H1 (cell line): ENCODE results near the gene GRIN2C. TPM values are rescaled to one million over a fixed set of nuclear protein-coding genes. Genes with fewer than 3 reads are reported as not detected.

Experiments used
- CTCF ChIA-PET: fragments of 300-600 bp; sonication (Branson Sonifier 250); formaldehyde crosslinking; loops from one replicate; lab custom pipeline; 2021; ENCODE audit not compliant: partially characterized antibody; lab: Charles Lee
- POLR2A ChIA-PET: fragments of 300-600 bp; sonication (Branson Sonifier 250); formaldehyde crosslinking; loops from one replicate; lab custom pipeline; 2021; ENCODE audit warnings: inconsistent platforms; ENCODE audit not compliant: partially characterized antibody; lab: Charles Lee
- DNase-seq, 2 experiments: peaks; one replicate each; pipeline versions ENCODE4 v3.0.0 to v3.0.0-alpha.2; 2010 to 2022; ENCODE audit warnings: low spot score in 2 of 2, low read depth in 1 of 2, mixed read lengths in 1 of 2
- FAIRE-seq: peaks from 2 replicates; lab custom pipeline; 2011; peaks lifted over from hg19 to GRCh38; lab: Jason Lieb, UNC
- H2AFZ ChIP-seq: 2 replicates; pipeline ENCODE4 v1.8.1; 2012; ENCODE audit warnings: low read length, inconsistent platforms
- H2AK5ac ChIP-seq: 2 replicates; pipeline ENCODE4 v1.6.1; 2013; ENCODE audit warnings: low read depth, low read length
- H2BK120ac ChIP-seq: replicated peaks from 2 replicates; pipeline ENCODE3; 2013; ENCODE audit warnings: low read depth, low read length, inconsistent platforms
- H2BK12ac ChIP-seq: 2 replicates; pipeline ENCODE4 v1.6.1; 2013; ENCODE audit warnings: low read depth, low read length
- H2BK15ac ChIP-seq: 2 replicates; pipeline ENCODE4 v1.6.1; 2013; ENCODE audit warnings: low read length
- H2BK20ac ChIP-seq: 2 replicates; pipeline ENCODE4 v1.6.1; 2013; ENCODE audit warnings: low read length
- H2BK5ac ChIP-seq: 2 replicates; pipeline ENCODE4 v1.6.1; 2013; ENCODE audit warnings: low read depth, low read length
- H3K14ac ChIP-seq: 2 replicates; pipeline ENCODE4 v1.6.1; 2013; ENCODE audit warnings: inconsistent platforms; ENCODE audit not compliant: insufficient read length
- H3K18ac ChIP-seq: 2 replicates; pipeline ENCODE4 v1.6.1; 2013; ENCODE audit warnings: low read length; ENCODE audit errors: extremely low read depth
- H3K23ac ChIP-seq: 2 replicates; pipeline ENCODE4 v1.6.1; 2013; ENCODE audit warnings: inconsistent platforms; ENCODE audit not compliant: insufficient read length
- H3K23me2 ChIP-seq: 2 replicates; pipeline ENCODE4 v1.6.1; 2013; ENCODE audit warnings: low read depth, low read length
- H3K27ac ChIP-seq: 2 replicates; pipeline ENCODE4 v1.6.1; 2011; ENCODE audit warnings: low read depth, low read length, inconsistent platforms
- H3K27me3 ChIP-seq, 4 experiments: replicated peaks in 1 of 4; 1 replicate in 1 of 4; 2 replicates in 3 of 4; pipeline versions ENCODE4 v1.6.1 to v1.8.1; 2011 to 2013; ENCODE audit warnings: low read length in 3 of 4, mild to moderate bottlenecking in 3 of 4, inconsistent platforms in 2 of 4, mixed read lengths in 2 of 4, moderate library complexity in 1 of 4; ENCODE audit not compliant: control insufficient read depth in 3 of 4, insufficient read depth in 3 of 4; ENCODE audit errors: extremely low read depth in 1 of 4
- H3K36me3 ChIP-seq, 4 experiments: 2 replicates each; pipeline versions ENCODE4 v1.6.1 to v1.8.1; 2011 to 2013; ENCODE audit warnings: mild to moderate bottlenecking in 4 of 4, low read length in 3 of 4, moderate library complexity in 2 of 4, control low read depth in 1 of 4, inconsistent platforms in 1 of 4; ENCODE audit not compliant: insufficient read depth in 4 of 4, control insufficient read depth in 2 of 4
- H3K4ac ChIP-seq: replicated peaks from 2 replicates; pipeline ENCODE3; 2013; ENCODE audit warnings: low read length, low read depth, mixed read lengths, inconsistent platforms; ENCODE audit not compliant: insufficient read length
- H3K4me1 ChIP-seq, 4 experiments: replicated peaks in 1 of 4; 1 replicate in 1 of 4; 2 replicates in 3 of 4; pipeline versions ENCODE4 v1.6.1 to v1.8.1; 2011 to 2013; ENCODE audit warnings: low read length in 3 of 4, inconsistent platforms in 2 of 4, mixed read lengths in 1 of 4; ENCODE audit not compliant: insufficient read depth in 4 of 4, control insufficient read depth in 3 of 4
- H3K4me2 ChIP-seq, 2 experiments: 2 replicates each; pipeline versions ENCODE4 v1.6.1 to v1.8.1; 2011 to 2013; ENCODE audit warnings: low read depth in 2 of 2, low read length in 2 of 2, control low read depth in 1 of 2, inconsistent platforms in 1 of 2, mild to moderate bottlenecking in 1 of 2; ENCODE audit not compliant: insufficient read depth in 1 of 2
- H3K4me3 ChIP-seq, 4 experiments: fragments of 200-600, 300-600 bp in 1 of 4; sonication (generic), shearing (Covaris generic), sonication (Bioruptor Twin) in 1 of 4; 2 replicates each; pipeline versions ENCODE4 v1.5.1 to v1.8.1; 2011 to 2016; ENCODE audit warnings: low read length in 4 of 4, low read depth in 3 of 4, control low read depth in 2 of 4, inconsistent platforms in 2 of 4, mild to moderate bottlenecking in 2 of 4, mixed read lengths in 1 of 4, moderate library complexity in 1 of 4; ENCODE audit not compliant: insufficient read depth in 2 of 4; ENCODE audit errors: extremely low read depth in 1 of 4
- H3K56ac ChIP-seq: replicated peaks from 2 replicates; pipeline ENCODE3; 2013; ENCODE audit warnings: low read depth, mild to moderate bottlenecking, mixed read lengths, low read length, inconsistent platforms; ENCODE audit not compliant: insufficient read length
- H3K79me1 ChIP-seq: 2 replicates; pipeline ENCODE4 v1.6.1; 2013; ENCODE audit warnings: low read depth, low read length, control low read depth
- H3K79me2 ChIP-seq, 2 experiments: 2 replicates each; pipeline versions ENCODE4 v1.6.1 to v1.8.1; 2012 to 2013; ENCODE audit warnings: low read length in 2 of 2, mild to moderate bottlenecking in 2 of 2, inconsistent platforms in 1 of 2; ENCODE audit not compliant: insufficient read depth in 2 of 2, control insufficient read depth in 1 of 2
- H3K9ac ChIP-seq, 4 experiments: replicated peaks in 1 of 4; 1 replicate in 1 of 4; 2 replicates in 3 of 4; pipeline versions ENCODE4 v1.6.1 to v1.8.1; 2011 to 2013; ENCODE audit warnings: low read depth in 3 of 4, low read length in 3 of 4, control low read depth in 2 of 4, mild to moderate bottlenecking in 2 of 4, moderate library complexity in 2 of 4, inconsistent platforms in 1 of 4; ENCODE audit errors: extremely low read depth in 1 of 4
- H3K9me3 ChIP-seq, 2 experiments: 2 replicates each; pipeline versions ENCODE4 v1.6.1 to v1.8.1; 2012 to 2013; ENCODE audit warnings: mild to moderate bottlenecking in 2 of 2, moderate library complexity in 2 of 2, control low read depth in 1 of 2, inconsistent platforms in 1 of 2, low read depth in 1 of 2, low read length in 1 of 2, mixed read lengths in 1 of 2; ENCODE audit not compliant: insufficient read depth in 2 of 2
- H4K20me1 ChIP-seq, 2 experiments: replicated peaks in 1 of 2; 2 replicates each; pipeline versions ENCODE3 to v1.8.1; 2011 to 2013; ENCODE audit warnings: inconsistent platforms in 2 of 2, low read length in 2 of 2, mild to moderate bottlenecking in 1 of 2; ENCODE audit not compliant: insufficient read depth in 2 of 2, control insufficient read depth in 1 of 2
- H4K5ac ChIP-seq: 2 replicates; pipeline ENCODE4 v1.6.1; 2013; ENCODE audit warnings: low read length, low read depth, mixed read lengths, inconsistent platforms; ENCODE audit not compliant: insufficient read length
- H4K8ac ChIP-seq: 2 replicates; pipeline ENCODE4 v1.8.0; 2013; ENCODE audit warnings: mild to moderate bottlenecking, moderate library complexity, low read length, inconsistent platforms; ENCODE audit not compliant: insufficient read depth; ENCODE audit errors: extremely low read depth
- H4K91ac ChIP-seq: replicated peaks from 2 replicates; pipeline ENCODE3; 2013; ENCODE audit warnings: low read length, mixed read lengths, inconsistent platforms; ENCODE audit not compliant: insufficient read length
- CHD2 ChIP-seq: IDR thresholded peaks from 2 replicates; pipeline ENCODE4 v1.6.1; 2012; ENCODE audit warnings: low read length, improper control_type of control experiment
- CTCF ChIP-seq, 3 experiments: IDR thresholded peaks; 1 replicate in 2 of 3; 2 replicates in 1 of 3; pipeline versions ENCODE4 v1.5.1 to v1.6.1; 2011; ENCODE audit warnings: low read length in 3 of 3, mild to moderate bottlenecking in 3 of 3, inconsistent platforms in 2 of 3, low read depth in 1 of 3, moderate library complexity in 1 of 3; ENCODE audit not compliant: insufficient read depth in 1 of 3; ENCODE audit errors: control extremely low read depth in 1 of 3
- GABPA ChIP-seq: IDR thresholded peaks from 2 replicates; pipeline ENCODE4 v1.6.1; 2011; ENCODE audit warnings: mild to moderate bottlenecking, low read length, moderate library complexity, borderline replicate concordance; ENCODE audit not compliant: insufficient read depth
- HDAC6 ChIP-seq: IDR thresholded peaks from one replicate; pipeline ENCODE4 v1.7.1; 2012; ENCODE audit warnings: low read depth, mild to moderate bottlenecking, inconsistent platforms, low read length, moderate library complexity
- JUND ChIP-seq: IDR thresholded peaks from 2 replicates; pipeline ENCODE4 v1.6.1; 2011; ENCODE audit warnings: mild to moderate bottlenecking, improper control_type of control experiment, low read length
- KDM5A ChIP-seq: fragments of 200-600 bp; IDR thresholded peaks from 2 replicates; pipeline ENCODE4 v1.7.1; 2012; ENCODE audit warnings: mild to moderate bottlenecking, low read length, inconsistent platforms, mixed read lengths
- SIN3A ChIP-seq, 2 experiments: IDR thresholded peaks in 1 of 2; conservative IDR thresholded peaks in 1 of 2; 2 replicates each; pipeline ENCODE4 v1.6.1; 2011 to 2012; ENCODE audit warnings: low read length in 2 of 2, improper control_type of control experiment in 1 of 2, low read depth in 1 of 2, mild to moderate bottlenecking in 1 of 2
- SP1 ChIP-seq: IDR thresholded peaks from 2 replicates; pipeline ENCODE4 v1.6.1; 2011; ENCODE audit warnings: low read depth, low read length
- WGBS, 2 experiments: shearing (Covaris generic) in 1 of 2; methylation state at CpG; one replicate each; pipeline versions ENCODE4 v1.1.6 to v1.1.7; 2013 to 2015; ENCODE audit warnings: low lambda C conversion rate in 2 of 2, mixed read lengths in 2 of 2, inconsistent platforms in 1 of 2, low coverage in 1 of 2, missing lambda C conversion rate in 1 of 2; ENCODE audit not compliant: insufficient replicate concordance in 2 of 2, insufficient coverage in 1 of 2, insufficient read length in 1 of 2; ENCODE audit errors: extremely low coverage in 1 of 2, missing lambda C conversion rate in 1 of 2; 5-methylcytosine and 5-hydroxymethylcytosine counted together
- polyA plus RNA-seq, 7 experiments: library from polyadenylated mRNA; depleted of rRNA in 3 of 7; stranded (reverse) in 5 of 7; unstranded in 2 of 7; fragments of >200 nt in 5 of 7; fragments of 200-250 nt in 2 of 7; gene quantifications; 1 replicate in 5 of 7; 2 replicates in 1 of 7; 4 replicates in 1 of 7; pipeline versions ENCODE4 v1.2.1 to v1.2.3, GENCODE V29; 2011 to 2013; ENCODE audit warnings: missing spikeins in 2 of 7, mixed read lengths in 2 of 7
- total RNA-seq: library from RNA; stranded (reverse); fragmentation: NEBNext Ultra II Directional; extraction: Animal tissue kit (Norgen Biotek cat#: 25700); gene quantifications from 2 replicates; pipeline ENCODE4 v1.2.1, GENCODE V29; 2021
- TF ChIP-seq, protein P1 (sequence below): IDR thresholded peaks from 2 replicates; pipeline ENCODE4 v1.6.1; 2012; ENCODE audit warnings: inconsistent platforms
- TF ChIP-seq, protein P2 (sequence below): IDR thresholded peaks from 2 replicates; pipeline ENCODE4 v1.6.1; 2011; ENCODE audit warnings: low read depth, mild to moderate bottlenecking, low read length; ENCODE audit not compliant: insufficient read depth

The GRIN2C gene
- total and polyA plus RNA-seq, 2 of the 8 experiments (the other 6 are each of a cell fraction or from before 2014, with no cell fraction given): 0.06 to 0.07 TPM

DNA sequence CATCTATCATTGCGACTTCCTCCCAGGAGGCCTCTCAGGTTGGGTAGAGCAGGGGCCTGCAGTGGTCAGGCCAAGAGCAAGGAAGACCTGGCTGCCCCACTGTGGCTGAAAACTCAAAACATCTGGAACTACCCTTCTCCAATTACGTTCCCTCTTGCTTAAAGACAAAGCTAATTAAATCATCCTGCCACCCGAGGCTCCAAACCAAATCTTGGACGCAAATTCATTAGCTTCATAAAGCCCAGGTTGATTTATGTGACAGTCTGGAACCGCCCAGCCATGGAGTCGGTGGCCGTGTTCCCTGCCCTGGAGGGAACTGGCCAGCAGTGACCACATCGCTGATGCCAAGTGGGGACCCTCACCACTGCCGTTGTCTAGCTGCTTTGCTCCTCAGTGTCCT is 21.4 kb downstream of the GRIN2C start:
- no peak overlapping the region for H3K4me2 ChIP-seq
- H3K79me2 ChIP-seq: no peaks in the 10 kb centered on the region
- no peak overlapping the region for H3K4ac ChIP-seq
- FAIRE-seq (no peak), DNase-seq (no peak)
- H3K9me3 ChIP-seq: no peaks in the 10 kb centered on the region
- no peak overlapping the region for H3K23ac ChIP-seq
- H2BK12ac ChIP-seq: no peak overlapping the region
- H2AK5ac ChIP-seq: no peak overlapping the region
- no peak overlapping the region for H3K4me3 ChIP-seq
- no peak overlapping the region for H3K56ac ChIP-seq
- H2BK5ac ChIP-seq: no peak overlapping the region
- no peak overlapping the region for H2AFZ ChIP-seq
- H3K4me1 ChIP-seq: peaks cover 0 to 29% (median 14%) of the 10 kb centered on the region in 4 experiments; a peak in 6 of 7 replicates
- H3K36me3 ChIP-seq: peaks cover 0 to 5% (median 1%) of the 10 kb centered on the region in 4 experiments; a peak in 1 of 8 replicates
- ChIA-PET CTCF (interaction anchor here (0.9 to 99.6 kb wide), 4 partner anchors 5 to 470 kb away, joined by 3 to 2981 read pairs (median 1492); partner anchors contain the start of genes FDXR, GRIN2C and NAT9), POLR2A (interaction anchor here (0.7 to 1.7 kb wide), 2 partner anchors 12 to 88 kb away, joined by 3 to 4 read pairs; no protein-coding TSS in a partner anchor)
- H4K91ac ChIP-seq: no peak overlapping the region
- no peak overlapping the region for H3K14ac ChIP-seq
- no peak overlapping the region for H2BK15ac ChIP-seq
- H2BK120ac ChIP-seq: no peak overlapping the region
- H3K9ac ChIP-seq: no peak overlapping the region
- peaks cover 3% of the 10 kb centered on the region; the same call in 1 of the 2 replicates for H3K23me2 ChIP-seq
- H3K27ac ChIP-seq: no peak overlapping the region
- H4K20me1 ChIP-seq: peaks cover 6 to 19% of the 10 kb centered on the region in 2 experiments
- no peaks in the 10 kb centered on the region for H3K79me1 ChIP-seq
- 80% methylated on average over 9 of the region's 9 CpGs; no CpG with 5 or more reads in 1 of the 2 experiments for WGBS, 2 experiments
- H4K5ac ChIP-seq: no peak overlapping the region
- H2BK20ac ChIP-seq: no peak overlapping the region
- no peak overlapping the region for H4K8ac ChIP-seq
- peaks cover under 1 to 24% (median 11%) of the 10 kb centered on the region in 4 experiments; a peak in 6 of 7 replicates for H3K27me3 ChIP-seq
- H3K18ac ChIP-seq: no peak overlapping the region
- no peak for TF ChIP-seq JUND
- TF ChIP-seq SP1: no peak
- TF ChIP-seq KDM5A: no peak
- no peak for TF ChIP-seq HDAC6
- TF ChIP-seq CHD2: no peak
- no peak for TF ChIP-seq SIN3A (conservative IDR thresholded peaks at IDR 0.05 in 1 of 2, IDR thresholded peaks at IDR 0.05 in 1 of 2; ENCODE audit: low read depth in 1 of 2, low read length in 2 of 2)
- no peak for TF ChIP-seq CTCF (IDR thresholded peaks at IDR 0.05; ENCODE audit: control extremely low read depth in 1 of 3, insufficient read depth in 1 of 3, low read depth in 1 of 3, low read length in 3 of 3)
- TF ChIP-seq, protein P1, sequence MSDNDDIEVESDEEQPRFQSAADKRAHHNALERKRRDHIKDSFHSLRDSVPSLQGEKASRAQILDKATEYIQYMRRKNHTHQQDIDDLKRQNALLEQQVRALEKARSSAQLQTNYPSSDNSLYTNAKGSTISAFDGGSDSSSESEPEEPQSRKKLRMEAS: no peak
- TF ChIP-seq, protein P2, sequence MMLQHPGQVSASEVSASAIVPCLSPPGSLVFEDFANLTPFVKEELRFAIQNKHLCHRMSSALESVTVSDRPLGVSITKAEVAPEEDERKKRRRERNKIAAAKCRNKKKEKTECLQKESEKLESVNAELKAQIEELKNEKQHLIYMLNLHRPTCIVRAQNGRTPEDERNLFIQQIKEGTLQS: no peak
- no peak for TF ChIP-seq GABPA
